ENCODE data around the gene PLPPR2.
"Not testable (repeated sequence)": the region's sequence is repeated elsewhere in the genome, so short reads cannot be mapped to it uniquely, and the experiment has no call there.

PLPPR2 gene

GRCh38 chr19:11355160-11356073 lies at the start of gene PLPPR2:
TSS of gene PLPPR2 (plus strand) at chr19:11355432. CDS start at chr19:11357674, 2,242 bp downstream.
- DNase-seq (ENCODE audit: low read depth), result peak; percentile 66

GRCh38 chr19:11306337-11306736 lies 48.9 kb upstream of the PLPPR2 start:
- DNase-seq (ENCODE audit: low read depth), result no peak

- not testable (repeated sequence) for DNase-seq (ENCODE audit: low read depth)
These were observed 34.8 kb upstream of the PLPPR2 start for GRCh38 chr19:11320278-11320995.

GRCh38 chr19:11321191-11322126 lies 33.8 kb upstream of the PLPPR2 start:
- no peak for DNase-seq (ENCODE audit: low read depth)

- DNase-seq (ENCODE audit: low read depth), result no peak
These were observed 32.8 kb upstream of the PLPPR2 start for GRCh38 chr19:11322269-11323024.

- DNase-seq (ENCODE audit: low read depth), result no peak
These were observed 31.6 kb upstream of the PLPPR2 start for GRCh38 chr19:11323601-11324078.

- DNase-seq (ENCODE audit: low read depth), result no peak
These were observed 31.1 kb upstream of the PLPPR2 start for GRCh38 chr19:11324079-11324661.

- no peak for DNase-seq (ENCODE audit: low read depth)
These were observed 30.4 kb upstream of the PLPPR2 start for GRCh38 chr19:11324748-11325389.

- no peak for DNase-seq (ENCODE audit: low read depth)
These were observed 29.7 kb upstream of the PLPPR2 start for GRCh38 chr19:11325544-11325943.

GRCh38 chr19:11330127-11330526 lies 25.1 kb upstream of the PLPPR2 start:
- no peak for DNase-seq (ENCODE audit: low read depth)

GRCh38 chr19:11331502-11331901 lies 23.7 kb upstream of the PLPPR2 start:
- DNase-seq (ENCODE audit: low read depth), result no peak

- DNase-seq (ENCODE audit: low read depth), result no peak
These were observed 22.4 kb upstream of the PLPPR2 start for GRCh38 chr19:11332822-11333221.

GRCh38 chr19:11333838-11334237 lies 21.4 kb upstream of the PLPPR2 start:
- DNase-seq (ENCODE audit: low read depth), result not testable (repeated sequence)

GRCh38 chr19:11335449-11336146 lies 19.6 kb upstream of the PLPPR2 start:
- DNase-seq (ENCODE audit: low read depth), result no peak

GRCh38 chr19:11337080-11337479 lies 18.2 kb upstream of the PLPPR2 start:
- DNase-seq (ENCODE audit: low read depth), result no peak

- DNase-seq (ENCODE audit: low read depth), result no peak
These were observed 17.1 kb upstream of the PLPPR2 start for GRCh38 chr19:11338121-11338520.

GRCh38 chr19:11338569-11339253 lies 16.5 kb upstream of the PLPPR2 start:
- DNase-seq (ENCODE audit: low read depth), result no peak

GRCh38 chr19:11339254-11340098 lies 15.8 kb upstream of the PLPPR2 start, which contains the start of gene RAB3D:
TSS of gene RAB3D (minus strand) at chr19:11339657. CDS start at chr19:11337399, 2,258 bp downstream.
- DNase-seq (ENCODE audit: low read depth), result peak; percentile 59
